HG03521 (cell line): ENCODE results near the gene XYLT2.
"Not testable (repeated sequence)": the region's sequence is repeated elsewhere in the genome, so short reads cannot be mapped to it uniquely, and the experiment has no call there.

Source experiments
- ATAC-seq: cut with Tn5 transposase; IDR thresholded peaks from one replicate; pipeline ENCODE4 v1.9.1; 2021; ENCODE audit warnings: mild to moderate bottlenecking, moderate library complexity; ENCODE audit not compliant: unreplicated experiment

XYLT2 gene

GRCh38 chr17:50319306-50320004 is 26.5 kb upstream of the XYLT2 start:
- no peak for ATAC-seq

DNA sequence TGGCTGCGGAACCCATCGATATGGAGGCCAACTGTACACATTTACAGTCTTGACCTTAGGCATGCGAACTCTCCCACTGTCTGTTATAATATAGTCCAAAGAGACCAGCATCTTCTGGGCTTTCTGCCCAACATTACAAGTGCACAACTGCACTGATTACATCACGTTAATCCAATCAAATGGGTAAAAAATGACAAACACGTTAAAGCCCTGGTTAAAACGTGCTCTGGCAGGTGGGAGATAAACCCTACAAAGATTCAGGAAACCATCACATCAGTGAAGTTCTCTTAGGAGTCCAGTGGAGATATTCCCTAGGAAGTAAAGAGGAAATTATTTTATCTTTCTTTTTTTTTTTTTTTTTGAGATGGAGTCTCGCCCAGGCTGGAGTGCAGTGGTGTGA is 23.7 kb upstream of the XYLT2 start:
- no peak for ATAC-seq

DNA sequence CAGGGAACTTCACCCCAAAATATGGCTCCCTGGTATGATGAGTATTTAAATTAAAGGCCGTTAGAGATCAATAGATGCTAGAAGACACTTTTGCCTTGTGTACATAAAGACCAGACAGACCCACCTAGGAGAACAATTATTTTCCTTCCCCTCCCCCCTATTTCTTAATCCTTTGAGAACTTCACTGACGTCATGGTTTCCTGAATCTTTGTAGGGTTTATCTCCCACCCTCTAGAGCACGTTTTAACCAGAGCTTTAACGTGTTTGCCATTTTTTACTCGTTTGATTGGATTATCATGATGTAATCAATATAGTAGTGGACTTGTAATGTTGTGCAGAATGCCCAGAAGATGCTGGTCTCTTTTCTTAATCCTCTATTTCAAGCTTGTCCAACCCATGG is 22.9 kb upstream of the XYLT2 start:
- ATAC-seq: no peak

- ATAC-seq: no peak
These were observed 20.0 kb upstream of the XYLT2 start for GRCh38 chr17:50325906-50326305.

- no peak for ATAC-seq
These were observed 19.0 kb upstream of the XYLT2 start for GRCh38 chr17:50326831-50327364.

DNA sequence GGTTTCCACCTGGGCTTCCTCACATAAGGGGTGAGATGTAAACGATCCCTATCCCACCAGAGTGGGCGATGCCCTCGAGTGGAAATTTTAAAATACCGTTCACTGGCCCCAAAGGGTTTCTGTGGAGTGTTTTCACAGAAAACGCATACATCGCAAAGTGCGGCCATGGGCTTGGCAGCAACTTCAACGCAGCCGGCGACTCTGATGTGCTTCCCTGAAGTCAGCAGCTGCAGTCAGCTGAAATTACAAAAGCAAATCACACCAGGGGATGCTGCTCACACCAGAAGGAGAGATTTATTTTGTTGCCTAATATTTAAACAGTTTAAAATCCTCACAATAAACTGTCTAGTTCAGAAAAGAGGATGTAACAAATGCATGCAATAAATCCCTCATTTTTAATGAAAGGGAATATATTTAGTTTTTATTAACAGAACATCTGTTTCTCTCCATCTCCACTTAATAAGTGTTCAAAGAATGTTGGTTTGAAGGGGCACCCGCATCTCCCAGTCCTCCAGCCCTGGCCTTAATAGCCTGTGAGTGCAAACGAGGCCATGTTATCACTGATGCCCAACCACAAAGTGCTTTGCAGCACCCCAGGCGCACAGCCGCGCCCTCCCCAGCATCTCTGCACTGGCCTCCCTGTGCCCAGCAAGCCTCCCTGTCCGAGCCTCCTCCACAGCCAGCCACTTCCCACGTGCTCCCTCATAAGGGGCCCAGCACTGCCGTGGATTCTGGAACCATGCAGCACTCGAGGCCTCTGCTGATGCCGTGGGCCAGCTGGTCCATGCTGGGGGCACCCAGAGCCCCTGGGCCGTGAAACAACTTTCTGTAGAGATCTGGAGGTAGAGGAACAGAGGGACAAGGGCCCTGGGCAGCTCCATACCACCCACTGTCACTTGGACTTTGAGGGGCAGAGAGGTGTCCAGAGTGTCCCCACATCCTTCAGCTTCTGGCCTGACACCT is 17.3 kb upstream of the XYLT2 start:
- no peak for ATAC-seq

DNA sequence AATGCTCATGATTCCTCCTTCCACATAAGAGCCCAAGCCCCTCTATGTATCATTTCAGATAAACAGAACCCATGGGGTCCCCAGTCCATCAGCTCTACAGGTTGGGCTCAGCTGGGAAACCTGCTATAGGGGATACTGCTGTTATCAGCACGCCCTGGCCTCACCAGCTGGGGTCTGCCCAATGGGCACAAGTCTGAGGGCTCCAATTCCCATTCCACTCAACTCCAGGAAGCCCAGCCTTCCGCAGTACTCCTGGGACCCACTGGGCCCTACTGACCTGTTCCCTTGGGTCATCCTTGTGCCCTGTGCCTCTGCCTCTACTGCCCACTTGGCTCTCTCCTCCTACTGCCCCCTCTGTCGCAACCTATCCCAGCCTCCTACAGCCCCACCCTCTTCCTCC is 16.2 kb upstream of the XYLT2 start:
- ATAC-seq: no peak

GRCh38 chr17:50330151-50330775 is 15.7 kb upstream of the XYLT2 start:
- no peak for ATAC-seq

DNA sequence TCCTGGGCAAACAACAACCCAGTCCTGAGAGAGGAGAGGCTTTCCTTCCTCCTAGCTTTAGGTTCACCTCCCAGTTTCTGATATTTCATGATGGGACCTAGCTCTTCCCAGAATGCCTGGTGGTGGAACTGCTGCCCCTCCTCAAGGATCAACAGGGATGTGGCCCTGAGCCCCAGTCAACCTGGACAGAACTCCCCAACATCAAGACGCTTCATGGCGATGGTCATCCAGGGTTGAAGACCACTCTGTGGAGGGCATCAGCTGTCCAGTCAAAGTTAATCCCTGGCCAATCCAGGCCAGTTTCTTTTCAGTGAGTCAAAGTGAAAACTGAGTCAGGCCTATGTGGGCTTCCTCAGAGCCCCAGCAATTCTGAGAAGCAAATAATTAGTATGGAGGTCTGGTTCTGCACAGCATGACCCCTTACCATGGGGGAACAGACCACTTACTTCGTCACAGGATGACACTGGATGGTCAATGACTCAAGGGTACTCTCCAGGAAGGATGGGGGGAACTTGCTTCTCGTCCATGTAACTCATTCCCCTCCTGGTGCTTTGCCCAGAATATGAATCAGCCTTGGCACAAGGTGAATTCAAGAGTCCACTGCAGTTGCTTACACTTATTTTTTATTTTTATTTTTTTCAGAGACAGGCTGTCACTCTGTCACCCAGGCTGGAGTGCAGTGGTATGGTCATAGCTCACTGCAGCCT is 14.7 kb upstream of the XYLT2 start:
- ATAC-seq: no peak

- ATAC-seq: no peak
These were observed 13.7 kb upstream of the XYLT2 start for GRCh38 chr17:50332196-50332595.

- not testable (repeated sequence) for ATAC-seq
These were observed 12.5 kb upstream of the XYLT2 start for GRCh38 chr17:50333291-50334057.

DNA sequence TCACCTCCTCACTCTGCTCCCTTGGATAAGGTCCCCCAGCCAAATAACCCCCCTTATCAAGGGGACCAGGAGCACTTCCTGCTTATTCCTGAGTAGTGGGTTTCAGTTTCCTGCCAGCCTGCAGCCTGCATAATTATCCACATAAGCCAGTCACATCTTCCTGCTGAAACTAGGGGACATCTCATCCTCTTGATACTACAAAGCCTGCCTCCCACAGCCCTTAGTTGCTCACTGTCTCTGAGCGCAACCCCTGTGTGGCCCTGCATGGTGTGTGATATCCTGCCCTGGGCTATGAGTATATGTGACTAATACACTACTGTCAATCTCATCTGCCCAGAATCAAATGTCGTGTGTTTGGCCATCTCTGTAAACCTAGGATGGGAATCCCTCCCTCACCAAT is 8.0 kb upstream of the XYLT2 start:
- no peak for ATAC-seq

DNA sequence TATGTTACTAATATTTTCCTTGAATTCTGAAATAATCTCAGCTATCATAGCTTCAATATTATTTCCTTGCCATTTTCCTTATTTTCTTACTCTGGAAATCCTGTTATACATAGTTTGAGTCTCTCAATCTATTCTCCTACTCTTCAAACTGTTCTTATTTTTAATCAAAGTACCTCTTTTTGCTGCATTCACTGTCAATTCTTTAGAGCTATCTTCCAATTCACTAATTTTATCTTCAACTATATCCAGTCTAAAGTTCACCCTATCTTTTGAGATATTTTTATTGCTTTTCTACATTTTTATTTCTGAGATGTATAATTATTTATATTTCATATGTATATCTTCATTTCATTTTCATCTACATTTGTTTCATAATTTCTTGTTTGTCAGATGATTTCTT is 7.3 kb upstream of the XYLT2 start:
- ATAC-seq: no peak

- ATAC-seq: no peak
These were observed 6.5 kb upstream of the XYLT2 start for GRCh38 chr17:50339381-50339780.

DNA sequence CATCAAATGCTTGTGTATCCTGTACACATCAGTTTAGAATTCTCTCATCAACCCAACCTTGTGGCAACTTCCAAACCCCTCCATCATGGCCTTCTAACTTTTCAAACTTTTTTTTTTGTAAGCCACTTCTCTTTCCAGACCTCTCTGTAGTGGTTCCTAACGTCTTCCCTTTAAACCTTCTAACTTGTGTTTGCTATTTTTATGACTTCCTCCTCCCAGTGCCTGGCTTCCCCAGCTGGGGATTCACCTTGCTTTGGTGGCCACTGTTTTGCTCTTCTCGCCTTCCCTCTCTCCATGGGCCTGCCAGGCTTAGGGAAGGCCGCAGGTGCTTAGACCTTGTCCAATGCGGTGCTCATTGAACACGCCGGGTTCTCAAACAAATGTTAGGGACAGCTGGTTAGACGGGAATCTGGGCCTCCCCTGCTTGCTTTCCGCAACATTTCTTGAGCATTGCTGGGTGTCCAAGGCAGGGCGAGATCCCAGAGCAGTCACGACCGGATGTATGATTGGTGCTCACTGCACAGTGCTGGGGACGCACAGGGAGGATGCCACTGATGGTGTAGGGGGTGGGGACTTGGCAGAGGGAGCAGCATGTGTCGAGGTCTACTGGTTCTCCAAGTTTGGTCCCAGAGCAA is 1.1 kb upstream of the XYLT2 start:
- ATAC-seq: no peak

GRCh38 chr17:50346313-50347116 is 589 bp downstream of the XYLT2 start:
- ATAC-seq: peak; percentile 50

DNA sequence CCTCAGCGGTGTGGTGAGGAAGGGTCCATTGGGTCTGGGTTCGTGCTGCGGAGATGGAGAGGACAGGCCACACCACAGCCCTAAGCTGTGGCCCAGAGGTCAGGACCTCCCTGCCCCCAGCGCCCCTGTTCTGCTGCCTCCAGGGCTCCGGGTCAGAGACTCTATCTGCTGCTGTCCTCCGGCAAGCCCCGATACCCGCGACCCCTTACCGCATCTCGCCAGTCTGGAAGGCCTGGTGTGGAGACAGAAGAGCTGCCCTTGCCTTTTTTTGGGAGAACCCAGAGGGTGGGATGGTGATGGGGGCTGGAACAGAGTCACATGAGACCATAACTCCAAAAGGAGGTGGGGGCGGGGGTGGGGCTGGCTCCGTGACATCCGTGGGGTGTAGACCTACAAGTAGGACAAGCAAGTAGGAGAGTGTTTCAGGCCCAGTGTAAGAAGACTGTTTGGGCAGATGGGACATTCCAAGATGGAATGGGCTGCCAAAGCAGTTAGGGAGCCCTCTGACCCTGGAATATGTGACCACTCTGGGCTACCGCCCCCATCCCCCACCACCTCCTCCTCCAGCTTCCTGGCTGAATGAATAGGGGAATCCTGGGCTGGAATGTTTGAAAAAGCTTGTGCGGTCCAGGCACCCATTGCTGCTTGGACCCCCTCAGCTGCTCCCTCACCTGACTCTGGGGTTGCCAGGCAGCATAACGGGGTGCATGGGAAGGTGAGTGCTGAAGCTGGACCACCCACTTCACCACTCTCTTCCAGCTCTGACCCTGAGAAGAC is 1.4 kb downstream of the XYLT2 start:
- no peak for ATAC-seq

GRCh38 chr17:50347894-50348291 is 2.0 kb downstream of the XYLT2 start:
- ATAC-seq: no peak
